GM19240 (cell line): ENCODE results near the gene UST.
"Not testable (repeated sequence)": the region's sequence is repeated elsewhere in the genome, so short reads cannot be mapped to it uniquely, and the experiment has no call there.

Experiments used
- DNase-seq: peaks from one replicate; pipeline ENCODE4 v3.0.0; 2011; ENCODE audit warnings: low spot score; ENCODE audit not compliant: insufficient read length

The UST gene

DNA sequence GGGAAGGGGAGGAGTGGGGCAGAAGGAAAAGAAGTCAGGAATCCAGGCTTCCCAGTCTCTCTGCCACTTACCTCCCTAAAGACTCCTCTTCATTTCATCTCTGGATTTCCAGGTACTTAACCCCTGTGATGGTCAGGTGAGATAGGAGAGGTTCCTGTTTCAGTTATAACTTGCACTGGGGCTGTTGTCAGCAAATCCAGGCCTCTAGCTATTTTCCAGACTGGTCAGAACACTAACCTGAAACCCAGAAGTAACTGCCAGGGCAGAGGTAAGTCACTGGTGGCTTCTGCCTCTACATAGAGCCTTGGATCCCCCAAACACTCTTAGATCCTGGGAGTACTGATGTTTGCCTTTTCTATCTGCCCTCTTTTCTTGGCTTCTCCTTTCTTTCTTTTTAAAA lies 337.2 kb downstream of the UST start:
- no peak for DNase-seq

DNA sequence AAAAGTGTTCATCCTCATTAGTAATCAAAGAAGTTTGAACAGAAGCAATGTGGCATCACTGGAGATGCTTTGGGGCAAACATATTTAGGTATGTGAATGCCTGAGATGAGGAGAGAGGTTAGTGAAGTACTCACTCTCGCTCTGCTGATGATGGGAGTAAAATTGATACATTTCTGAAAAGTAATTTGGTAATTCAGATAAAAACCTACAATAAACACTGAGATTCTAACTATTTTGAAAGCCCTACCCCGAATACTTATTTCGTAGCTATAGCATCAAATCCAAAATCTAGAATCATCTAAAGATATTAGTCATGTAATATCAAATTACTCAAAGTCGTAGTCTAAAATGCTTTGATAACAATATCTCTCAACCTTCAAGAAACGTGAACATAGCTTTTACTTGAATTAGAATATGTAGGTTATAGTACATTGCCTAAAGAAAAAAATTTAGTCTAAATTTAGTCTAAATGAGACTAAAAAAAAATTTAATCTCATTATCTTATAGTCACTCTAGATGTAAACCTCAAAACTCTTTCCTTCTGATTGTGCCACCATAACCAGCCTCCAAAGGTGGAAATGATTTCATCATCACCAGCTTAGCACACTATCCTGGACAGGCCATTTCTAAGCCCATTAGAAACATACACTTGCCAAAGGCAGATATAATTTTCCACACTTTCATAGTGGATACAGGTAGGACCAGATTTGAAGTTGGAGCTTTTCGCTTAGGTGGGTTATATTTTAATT lies 338.2 kb downstream of the UST start:
- DNase-seq = no peak

DNA sequence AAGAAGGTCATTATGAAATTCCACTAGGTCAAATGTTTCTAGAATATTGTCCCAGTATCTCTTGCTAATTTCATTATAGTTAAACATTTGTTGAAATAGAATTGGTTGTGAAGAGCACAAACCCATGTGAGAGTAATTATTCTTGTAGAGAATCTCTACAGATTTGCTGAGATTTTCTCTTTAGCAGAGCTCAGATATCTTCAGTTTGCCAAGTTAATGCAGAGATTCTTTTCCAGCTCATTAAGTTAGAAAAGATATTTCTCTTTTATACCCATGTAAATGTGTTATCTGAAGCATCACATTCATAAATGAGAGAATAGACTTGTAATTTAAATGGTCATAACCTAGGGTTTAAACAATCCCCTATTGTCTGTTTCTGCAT lies 338.7 kb downstream of the UST start:
- DNase-seq = no peak

DNA sequence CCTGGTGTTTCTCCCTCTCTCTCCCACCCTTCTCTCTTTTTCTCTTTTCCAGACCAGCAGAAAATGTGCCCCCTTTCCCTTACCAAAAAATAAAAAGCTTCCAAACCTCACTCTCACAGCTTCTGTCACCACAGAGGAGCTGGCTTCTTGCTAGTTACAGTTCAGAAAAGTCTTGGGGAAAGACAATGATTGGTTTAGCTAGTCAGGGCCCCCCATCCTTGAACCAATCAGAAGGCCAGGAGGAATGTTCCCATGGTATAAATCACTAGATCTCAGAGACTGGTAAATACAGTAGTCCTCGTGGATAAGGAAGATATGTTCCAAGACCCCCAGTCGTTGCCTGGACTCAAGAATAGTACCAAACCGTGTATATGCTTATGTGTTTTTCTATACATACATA lies 339.5 kb downstream of the UST start:
- no peak for DNase-seq

DNA sequence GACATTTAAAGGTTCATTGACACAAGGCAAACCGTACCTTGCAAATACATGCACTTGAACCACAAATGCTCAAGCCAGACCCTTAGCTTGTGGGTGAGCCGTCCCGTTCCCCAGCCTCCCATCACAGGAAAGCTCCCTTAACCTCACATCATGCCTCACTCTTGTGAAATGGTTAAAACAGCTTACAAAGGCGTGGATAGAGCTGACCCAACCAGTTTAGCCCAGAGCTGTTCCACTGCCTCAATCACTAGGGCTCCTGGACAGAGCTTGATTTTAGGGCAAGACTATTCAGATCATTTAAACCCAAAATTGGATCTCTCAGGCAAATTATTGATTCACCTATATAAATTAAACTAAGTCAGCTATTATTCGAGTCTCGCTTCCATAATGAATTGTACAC lies 341.1 kb downstream of the UST start:
- no peak for DNase-seq

DNA sequence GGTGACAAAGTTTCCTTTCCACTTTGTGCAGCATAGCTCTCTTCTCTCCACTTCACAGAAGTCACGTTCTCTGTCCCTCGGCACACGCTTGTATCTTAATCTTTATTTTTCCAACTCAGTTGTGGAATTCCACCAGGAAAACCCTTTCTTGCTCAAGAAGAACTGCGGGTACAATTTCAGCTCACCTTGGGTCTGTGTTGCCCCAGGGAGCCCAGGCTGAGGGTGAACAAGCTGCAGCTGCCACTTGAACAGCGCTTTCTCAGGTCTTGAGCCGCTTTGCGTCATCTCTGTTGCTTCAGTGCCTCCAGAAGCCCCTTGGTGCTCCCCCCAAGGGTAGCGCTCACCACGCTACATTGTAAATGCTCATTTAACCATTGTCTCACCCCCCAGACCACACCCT lies 341.5 kb downstream of the UST start:
- DNase-seq = no peak

DNA sequence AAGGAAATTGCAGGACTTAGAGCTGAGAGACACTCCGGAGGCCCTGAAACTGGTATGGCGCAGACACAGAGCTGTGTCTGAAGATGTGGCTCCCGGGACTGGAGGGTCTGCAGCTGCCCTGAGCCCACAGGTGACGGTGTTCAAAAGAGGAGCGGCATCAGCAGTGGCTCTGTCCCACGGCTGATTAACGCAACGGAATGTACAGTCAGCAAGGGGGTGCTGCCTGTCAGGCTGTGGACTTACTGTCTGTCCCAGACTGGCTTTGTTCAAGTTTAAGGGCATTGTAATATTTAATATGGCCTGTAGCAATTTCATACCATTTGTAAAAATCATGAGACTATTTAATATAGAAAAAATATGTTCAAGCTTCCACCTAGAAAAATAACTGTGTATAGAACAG lies 342.7 kb downstream of the UST start:
- DNase-seq = no peak

DNA sequence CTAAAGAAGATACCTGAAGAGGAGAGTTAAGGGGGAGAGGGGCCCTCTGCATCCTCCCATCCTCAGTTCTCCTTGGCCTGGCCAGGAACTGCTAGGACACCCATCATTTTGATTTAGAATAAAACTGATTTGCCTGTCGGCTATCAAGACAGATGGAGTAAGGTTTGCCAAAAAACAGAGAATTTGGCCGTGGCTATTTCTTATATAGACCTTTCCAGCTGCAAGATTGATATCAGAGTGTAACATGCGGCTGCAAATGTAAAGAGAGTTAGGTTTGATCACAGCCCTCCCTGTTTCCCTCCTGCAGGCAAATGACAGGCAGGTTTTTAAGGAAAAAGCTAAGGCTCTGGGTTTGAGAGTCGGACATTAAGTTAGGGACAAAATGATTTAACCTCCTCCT lies 344.1 kb downstream of the UST start:
- no peak for DNase-seq

DNA sequence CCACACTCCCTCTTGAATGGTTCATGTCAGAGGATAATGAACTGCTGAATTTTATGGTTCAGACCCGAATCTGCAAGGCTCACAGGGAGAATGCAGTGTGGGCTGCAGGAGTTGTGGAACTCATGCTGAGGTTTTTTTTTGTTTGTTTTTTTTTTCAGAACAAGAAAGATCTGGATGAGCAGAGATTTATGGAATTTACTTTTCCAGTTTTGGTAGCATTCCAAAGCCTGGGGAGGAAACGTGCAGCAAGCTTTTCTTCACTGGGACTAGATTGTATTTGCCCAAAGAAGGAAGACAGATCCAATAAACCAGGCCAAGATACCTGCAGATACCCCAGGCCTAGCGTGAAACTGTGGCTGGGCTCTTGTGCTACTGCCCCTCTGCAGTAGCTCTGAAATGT lies 346.8 kb downstream of the UST start:
- no peak for DNase-seq

DNA sequence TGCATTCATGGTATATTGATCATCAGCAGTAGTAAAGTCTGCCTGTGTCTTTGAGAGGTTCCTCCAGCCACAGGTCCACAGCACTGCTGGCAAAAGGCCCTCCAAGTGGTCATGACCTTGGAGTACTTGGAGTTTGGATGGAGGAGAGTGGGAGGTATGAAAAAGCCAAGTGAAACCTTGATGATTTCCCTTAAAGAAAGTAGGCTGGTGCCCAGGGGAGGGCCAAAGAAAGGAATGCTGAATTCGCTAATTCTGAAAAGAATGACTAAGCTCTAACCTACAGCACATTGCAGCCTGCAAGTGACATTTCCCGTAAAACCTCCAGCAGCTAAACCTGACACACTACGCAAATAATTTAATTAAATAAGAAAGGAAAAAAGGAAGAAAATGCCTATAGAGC lies 347.3 kb downstream of the UST start:
- no peak for DNase-seq

DNA sequence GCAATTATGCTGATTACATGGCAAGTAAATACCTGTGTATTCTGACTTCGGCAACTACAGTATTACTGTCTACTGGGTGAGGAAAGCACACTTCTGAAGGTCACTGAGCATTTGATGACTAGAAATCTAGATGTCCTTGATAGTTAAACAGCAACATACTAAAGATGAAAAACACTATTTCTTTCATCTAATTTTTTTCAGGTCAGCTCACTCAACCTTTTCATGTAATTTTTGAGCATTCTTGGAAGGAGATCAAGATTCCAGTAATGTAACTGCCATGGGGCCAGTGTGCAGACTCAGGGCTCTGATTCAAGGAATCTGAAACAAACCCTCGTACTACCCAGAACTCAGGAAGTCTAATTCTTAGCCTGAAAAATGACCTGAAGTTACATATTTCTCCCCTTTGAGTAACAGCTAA lies 348.1 kb downstream of the UST start:
- no peak for DNase-seq

DNA sequence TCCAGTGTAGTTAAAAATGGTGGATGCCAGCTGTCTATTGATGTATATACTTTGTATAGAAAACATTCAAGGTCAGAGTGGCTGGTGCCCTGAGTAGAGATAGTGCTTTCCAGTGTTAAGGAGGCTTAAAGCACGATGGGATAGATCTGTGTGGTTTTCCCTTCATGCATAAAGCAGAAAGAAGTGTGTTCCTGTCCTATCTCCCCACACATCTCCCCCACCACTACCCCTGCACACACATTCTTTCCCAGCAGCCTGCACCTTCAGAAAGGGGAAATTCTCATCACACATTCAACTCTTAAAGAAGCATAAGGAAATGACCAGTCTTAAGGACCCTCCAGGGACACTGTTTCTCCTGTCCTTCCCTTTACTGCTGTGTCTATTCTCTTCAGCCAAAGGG lies 349.0 kb downstream of the UST start:
- DNase-seq = no peak

DNA sequence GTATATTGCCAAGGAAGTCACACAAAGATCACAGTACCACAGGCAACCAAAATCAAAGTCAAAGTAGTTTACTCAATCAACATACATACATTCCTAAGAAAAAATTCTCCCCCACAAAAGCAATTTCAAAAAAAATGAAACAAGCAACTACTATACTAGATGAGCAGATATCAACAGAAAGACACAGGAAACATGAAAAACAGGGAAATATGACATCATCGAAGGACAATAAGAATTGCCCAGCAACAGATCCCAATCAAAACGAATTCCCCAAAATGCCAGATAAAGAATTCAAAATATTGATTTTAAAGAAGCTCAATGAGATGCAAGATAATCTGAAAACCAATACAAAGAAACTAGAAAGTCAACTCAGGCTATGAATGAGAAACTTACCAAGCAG lies 351.0 kb downstream of the UST start:
- no peak for DNase-seq

DNA sequence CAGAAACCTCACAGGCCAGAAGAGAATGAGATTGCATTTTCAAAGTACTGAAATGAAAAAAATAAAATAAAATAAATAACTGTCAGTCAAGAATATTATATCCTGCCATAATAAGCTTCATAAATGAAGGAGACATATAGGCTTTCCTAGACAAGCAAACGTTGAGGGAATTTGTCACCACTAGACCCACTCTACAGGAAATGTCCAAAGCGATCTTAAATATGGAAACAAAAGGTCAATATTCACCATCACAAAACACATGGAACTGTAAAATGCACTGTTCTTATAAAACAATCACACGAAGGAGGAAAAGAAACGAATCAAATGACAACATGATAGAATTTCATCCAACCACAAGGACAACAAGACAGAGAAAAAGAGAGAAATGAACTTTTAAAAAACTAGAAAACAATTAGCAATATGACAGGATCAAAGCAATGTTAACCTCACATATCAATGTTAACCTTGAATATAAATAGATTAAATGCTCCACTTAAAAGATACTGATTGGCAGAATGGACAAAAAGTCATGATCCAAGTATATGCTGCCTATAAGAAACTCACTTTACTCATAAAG lies 352.0 kb downstream of the UST start:
- no peak for DNase-seq

DNA sequence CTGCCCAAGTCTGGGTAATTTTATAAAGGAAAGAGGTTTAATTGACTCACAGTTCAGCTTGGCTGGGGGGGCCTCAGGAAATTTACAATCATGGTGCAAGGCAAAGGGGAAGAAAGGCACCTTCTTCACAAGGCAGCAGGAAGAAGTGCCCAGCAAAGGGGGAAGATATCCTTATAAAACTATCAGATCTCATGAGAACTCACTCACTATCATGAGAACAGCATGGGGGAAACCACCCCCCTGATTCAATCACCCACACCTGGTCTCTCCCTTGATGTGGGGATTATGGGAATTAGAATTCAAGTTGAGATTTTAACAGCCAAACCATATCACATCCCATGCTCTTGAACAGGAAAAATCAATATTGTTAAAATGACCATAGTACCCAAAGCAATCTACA lies 355.5 kb downstream of the UST start:
- DNase-seq = no peak

DNA sequence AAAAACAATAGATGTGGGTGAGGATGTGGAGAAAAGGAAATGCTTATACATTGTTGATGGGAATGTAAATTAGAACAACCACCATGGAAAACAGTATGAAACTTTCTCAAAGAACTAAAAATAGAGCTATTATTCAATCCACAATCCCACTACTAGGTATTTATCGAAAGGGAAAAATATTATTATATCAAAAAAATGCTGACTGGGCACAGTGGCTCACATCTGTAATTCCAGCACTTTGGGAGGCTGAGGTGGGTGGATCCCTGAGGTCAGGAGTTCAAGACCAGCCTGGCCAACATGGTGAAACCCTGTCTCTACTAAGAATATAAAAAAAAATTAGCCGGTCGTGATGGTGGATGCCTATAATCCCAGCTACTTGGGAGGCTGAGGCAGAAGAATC lies 357.1 kb downstream of the UST start:
- not testable (repeated sequence) for DNase-seq

DNA sequence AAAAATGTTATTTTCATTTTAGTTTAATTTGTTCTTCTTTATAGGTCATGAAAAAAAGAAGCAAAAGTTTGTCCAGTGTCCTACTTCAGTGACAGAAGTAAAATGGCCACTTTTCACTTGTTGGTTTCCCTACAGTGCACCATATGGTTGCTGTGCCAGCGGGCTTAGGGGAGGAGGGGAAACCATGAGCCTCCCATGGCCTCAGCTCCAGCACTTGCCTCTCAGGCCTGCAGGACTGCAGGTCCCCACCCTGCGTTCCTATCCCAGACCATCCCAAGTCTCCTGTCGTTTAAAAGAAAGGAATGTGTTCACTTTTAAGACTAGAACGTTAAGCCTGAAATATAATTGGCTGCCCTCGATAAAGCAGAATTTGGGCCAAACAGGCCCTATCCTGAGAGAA lies 360.7 kb downstream of the UST start:
- no peak for DNase-seq

DNA sequence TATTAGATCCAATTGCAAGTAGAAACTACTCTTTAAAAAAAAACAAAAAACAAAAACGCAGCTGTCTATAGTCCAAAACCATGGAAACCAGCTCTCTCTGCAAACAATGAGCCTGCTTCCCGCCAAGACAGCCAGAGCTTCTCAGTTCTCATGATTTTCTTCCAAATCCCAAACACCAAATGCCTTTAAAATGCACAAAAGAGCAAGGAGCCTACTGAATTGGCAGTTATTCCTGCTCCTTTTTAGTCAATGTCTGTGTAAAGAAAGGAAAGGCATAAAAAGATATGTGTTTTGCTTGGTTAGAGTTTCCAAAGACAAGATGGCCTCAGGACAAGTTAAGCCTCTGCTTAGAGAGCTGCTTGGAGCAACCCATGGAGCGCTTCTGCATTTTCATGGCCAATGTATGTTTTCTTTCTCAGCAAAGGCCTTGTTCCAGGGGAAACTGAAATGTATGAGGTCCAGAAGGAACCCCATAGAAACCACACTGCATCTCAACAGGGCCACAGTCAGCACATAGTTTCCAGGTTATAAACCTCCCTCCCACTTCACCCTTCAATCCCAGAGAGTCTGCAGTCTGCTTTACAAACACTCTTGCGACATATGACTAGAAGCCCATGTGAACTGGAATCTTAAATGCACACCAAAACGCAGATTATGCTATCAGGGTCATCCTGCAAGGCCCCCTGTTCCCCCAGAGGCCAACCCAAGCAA lies 361.4 kb downstream of the UST start:
- DNase-seq = no peak

DNA sequence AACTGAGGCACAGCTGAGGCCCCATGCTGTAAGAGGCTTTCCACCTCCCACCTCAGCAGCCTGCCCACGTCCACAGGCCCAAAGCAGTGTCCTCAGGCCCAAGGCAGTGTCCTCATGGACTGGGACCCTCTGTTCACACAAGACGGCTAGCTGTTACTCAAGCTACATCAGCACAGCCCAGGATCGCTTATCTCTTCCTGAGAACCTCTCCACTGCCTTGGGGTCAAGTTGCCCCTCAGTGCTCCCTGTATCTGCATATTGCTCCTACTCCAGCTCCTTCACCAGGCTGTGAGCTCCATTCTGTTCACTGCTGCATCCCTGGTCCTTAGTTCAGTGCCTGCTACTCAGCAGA lies 361.9 kb downstream of the UST start:
- DNase-seq = no peak

DNA sequence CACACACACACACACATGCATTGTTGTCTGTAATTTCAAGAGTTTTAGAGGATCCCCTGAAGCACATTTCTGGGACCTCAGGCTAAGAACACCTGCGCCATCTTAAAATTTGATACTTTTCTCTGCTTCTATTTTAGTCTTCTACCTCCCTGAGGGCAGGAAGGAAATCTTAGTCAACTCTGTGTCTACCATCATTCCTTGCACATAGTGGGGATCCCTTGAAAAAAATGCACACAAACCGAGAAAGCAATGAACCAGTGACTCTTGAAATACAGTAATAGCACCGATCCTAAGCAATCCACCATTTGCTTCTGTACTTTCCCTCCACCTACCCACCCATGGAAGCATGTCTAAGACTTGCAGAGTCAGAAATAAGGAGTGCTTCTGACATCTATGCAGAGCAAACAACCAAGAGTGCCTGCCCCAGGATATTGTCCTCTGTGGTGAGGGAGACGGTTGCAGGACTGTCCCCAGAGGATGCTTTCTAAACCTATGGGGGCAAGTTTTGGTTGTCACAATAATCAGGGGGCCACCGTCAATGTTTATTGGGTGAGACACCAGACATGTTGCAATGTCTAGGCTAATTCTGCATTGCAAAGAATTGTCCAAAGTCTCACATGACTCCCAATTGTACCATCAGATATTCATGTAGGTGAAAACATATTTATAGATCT lies 362.7 kb downstream of the UST start:
- peak; percentile 35 for DNase-seq

DNA sequence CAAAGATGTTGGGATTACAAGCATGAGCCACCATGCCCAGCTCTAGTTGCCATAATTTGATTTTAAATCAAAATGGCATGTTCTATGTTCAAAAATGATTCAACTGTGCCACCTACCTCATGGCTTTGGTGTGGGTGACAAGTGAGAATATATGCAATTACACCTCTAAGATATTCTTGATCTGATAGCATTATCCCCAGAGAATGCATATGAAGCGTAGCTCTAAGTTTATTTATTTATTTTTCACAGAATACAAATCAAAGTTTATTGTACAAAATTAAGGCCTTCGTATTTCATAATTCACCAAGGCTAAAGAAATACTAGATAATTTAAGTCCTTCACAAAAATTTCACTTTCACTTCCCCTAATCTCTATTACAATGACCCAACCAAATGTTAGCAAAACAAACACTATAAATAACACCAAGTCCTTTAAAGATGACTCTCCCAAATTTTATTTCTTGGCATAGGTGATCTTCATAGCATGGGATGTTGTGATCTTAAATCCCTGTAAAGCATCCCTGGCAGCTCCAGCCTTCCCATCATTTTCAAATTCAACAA lies 364.8 kb downstream of the UST start:
- DNase-seq = no peak

DNA sequence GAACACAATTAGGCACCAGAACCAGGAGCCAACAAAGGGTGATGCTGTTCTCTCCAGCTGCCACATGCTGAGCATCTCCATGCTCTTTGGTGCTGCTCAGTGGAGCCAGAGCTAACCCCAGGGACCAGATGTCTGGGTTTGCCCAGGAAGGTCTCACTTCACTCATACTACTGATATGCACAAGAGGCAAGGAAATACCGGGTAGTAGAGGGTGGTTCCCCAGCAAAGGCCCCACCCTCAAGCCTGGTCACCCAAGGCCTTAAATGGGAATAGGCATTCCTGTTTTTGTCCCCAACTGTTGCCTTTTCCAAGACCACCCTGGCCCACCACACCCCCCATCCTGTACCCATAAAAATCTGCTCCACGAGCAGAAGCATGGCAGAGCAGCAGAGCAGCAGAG lies 366.1 kb downstream of the UST start:
- no peak for DNase-seq
